Measurements from ENCODE around the gene TENM4.

Gene TENM4

DNA sequence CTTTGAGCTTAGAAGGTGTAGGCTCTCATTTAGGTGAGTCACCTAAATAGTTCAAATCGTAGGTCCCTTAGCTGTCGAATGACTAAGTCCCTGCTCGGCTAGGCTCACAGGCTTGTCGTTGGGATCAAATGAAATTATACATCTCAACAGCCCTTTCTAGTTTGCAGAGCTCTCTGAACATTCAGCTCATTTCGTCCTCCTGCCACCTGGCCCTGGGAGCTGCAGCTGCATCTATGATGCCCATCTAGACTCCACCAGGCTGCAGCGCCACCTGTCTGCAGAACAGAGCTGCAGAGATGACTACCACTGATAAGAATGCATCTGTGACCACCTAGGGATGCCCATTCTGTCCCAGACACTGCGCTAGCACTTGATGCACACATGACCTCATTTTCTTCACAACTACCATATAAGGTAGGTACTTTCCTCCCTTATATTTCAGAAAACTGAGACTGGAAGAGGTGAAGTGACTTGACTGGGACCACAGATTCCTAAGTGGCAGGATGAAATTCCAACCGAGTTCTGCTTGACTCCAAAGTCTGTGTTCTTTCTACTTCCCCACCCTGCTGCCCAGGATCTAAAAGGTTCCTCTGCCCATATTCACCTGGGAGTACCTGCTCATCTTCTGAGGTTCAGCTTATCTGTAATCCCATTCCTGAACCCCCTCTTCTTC lies 725.1 kb downstream of the TENM4 start:
- 39 to 49% methylated on average over 6 to 8 of the region's 8 CpGs for WGBS, 2 experiments (ENCODE audit: insufficient coverage in 2 of 2)
- Histone ChIP-seq H3K4me3 (ENCODE audit: extremely low read depth, insufficient read depth, low read length, poor library complexity, severe bottlenecking) (no peak overlapping the region), H3K27ac (ENCODE audit: low read depth, low read length, severe bottlenecking) (no peak overlapping the region), H3K4me1 (ENCODE audit: control insufficient read depth, insufficient read depth, low read length, poor library complexity, severe bottlenecking) (peaks cover 3% of the 10 kb centered on the region), H3K9me3 (ENCODE audit: control insufficient read depth, low read length) (no peaks in the 10 kb centered on the region), H3K36me3 (ENCODE audit: control insufficient read depth, insufficient read depth, low read length) (peaks cover 4% of the 10 kb centered on the region)

DNA sequence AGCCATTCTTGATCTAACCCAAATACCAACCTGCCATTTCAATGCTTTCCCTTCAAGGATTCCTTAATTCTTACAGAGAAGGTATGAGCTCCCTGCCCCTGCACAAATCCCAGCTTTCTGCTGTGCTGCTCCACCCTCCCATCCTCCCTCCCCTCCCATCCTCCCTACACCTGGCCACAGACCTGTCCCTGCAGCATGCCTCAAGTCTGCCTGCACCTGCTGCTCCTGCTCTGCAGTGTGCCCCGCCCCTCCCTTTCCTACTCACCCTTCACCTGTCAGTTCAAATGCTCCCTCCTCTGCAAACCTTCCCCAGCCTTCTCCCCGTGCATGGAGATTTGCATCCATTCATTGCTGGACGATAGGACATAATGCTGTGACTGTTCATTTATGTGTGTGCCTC lies 726.3 kb downstream of the TENM4 start:
- no peaks in the 10 kb centered on the region for H3K9me3 ChIP-seq (ENCODE audit: control insufficient read depth, low read length)
- H3K36me3 ChIP-seq (ENCODE audit: control insufficient read depth, insufficient read depth, low read length), result no peaks in the 10 kb centered on the region
- no peak overlapping the region for H3K27ac ChIP-seq (ENCODE audit: low read depth, low read length, severe bottlenecking)
- WGBS, 2 experiments (ENCODE audit: insufficient coverage in 2 of 2), result 67 to 100% methylated on average over 1 of the region's 3 CpGs
- H3K4me3 ChIP-seq (ENCODE audit: extremely low read depth, insufficient read depth, low read length, poor library complexity, severe bottlenecking), result no peak overlapping the region
- H3K4me1 ChIP-seq (ENCODE audit: control insufficient read depth, insufficient read depth, low read length, poor library complexity, severe bottlenecking), result peaks cover 3% of the 10 kb centered on the region

DNA sequence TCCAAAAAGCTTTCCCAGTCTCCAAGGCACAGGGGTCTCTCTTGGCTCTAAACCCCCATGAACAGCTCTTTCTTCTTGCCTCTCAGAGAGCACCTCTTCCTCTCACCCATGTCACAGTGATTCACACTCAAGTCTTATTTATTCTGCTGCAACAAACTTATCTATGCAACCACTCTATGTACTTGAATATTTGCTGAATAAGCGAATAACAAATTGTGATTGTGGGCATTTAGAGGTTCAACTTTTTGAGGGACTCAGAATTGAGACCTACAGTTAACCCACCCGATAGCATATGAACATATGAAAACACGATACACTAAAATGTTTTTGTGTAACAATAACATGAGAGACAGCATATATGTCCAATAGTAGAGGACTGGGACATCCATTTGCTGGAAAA lies 729.1 kb downstream of the TENM4 start:
- Histone ChIP-seq H3K27ac (ENCODE audit: low read depth, low read length, severe bottlenecking) (no peak overlapping the region), H3K9me3 (ENCODE audit: control insufficient read depth, low read length) (no peaks in the 10 kb centered on the region), H3K4me3 (ENCODE audit: extremely low read depth, insufficient read depth, low read length, poor library complexity, severe bottlenecking) (no peak overlapping the region), H3K36me3 (ENCODE audit: control insufficient read depth, insufficient read depth, low read length) (peaks cover 10% of the 10 kb centered on the region), H3K4me1 (ENCODE audit: control insufficient read depth, insufficient read depth, low read length, poor library complexity, severe bottlenecking) (peaks cover 3% of the 10 kb centered on the region)
- no CpG with 5 or more reads among the region's 3 CpGs for WGBS, 2 experiments (ENCODE audit: insufficient coverage in 2 of 2)

DNA sequence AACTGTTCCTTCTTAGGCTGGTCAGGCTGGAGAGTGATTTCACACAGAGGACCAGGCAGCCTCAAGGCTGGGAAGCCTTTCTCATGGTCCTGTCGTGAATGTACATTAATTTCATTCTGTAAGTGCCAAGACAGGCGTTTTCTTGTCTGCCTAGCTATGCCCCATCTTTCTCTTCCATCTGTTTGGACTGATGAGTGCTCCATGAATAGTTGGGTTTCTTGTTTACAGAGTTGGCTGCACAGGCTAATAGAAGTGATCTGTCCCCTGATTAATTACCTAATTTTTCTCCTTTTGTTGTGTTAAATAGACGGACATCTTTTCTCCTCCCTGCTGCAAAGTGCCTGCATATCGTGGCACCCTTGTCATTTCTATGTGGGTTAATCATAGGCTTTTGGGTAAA lies 730.4 kb downstream of the TENM4 start:
- WGBS, 2 experiments (ENCODE audit: insufficient coverage in 2 of 2), result 89 to 100% methylated on average over 1 of the region's 4 CpGs
- Histone ChIP-seq H3K36me3 (ENCODE audit: control insufficient read depth, insufficient read depth, low read length) (peaks cover 14% of the 10 kb centered on the region), H3K4me3 (ENCODE audit: extremely low read depth, insufficient read depth, low read length, poor library complexity, severe bottlenecking) (no peak overlapping the region), H3K4me1 (ENCODE audit: control insufficient read depth, insufficient read depth, low read length, poor library complexity, severe bottlenecking) (no peaks in the 10 kb centered on the region), H3K27ac (ENCODE audit: low read depth, low read length, severe bottlenecking) (no peak overlapping the region), H3K9me3 (ENCODE audit: control insufficient read depth, low read length) (no peaks in the 10 kb centered on the region)

DNA sequence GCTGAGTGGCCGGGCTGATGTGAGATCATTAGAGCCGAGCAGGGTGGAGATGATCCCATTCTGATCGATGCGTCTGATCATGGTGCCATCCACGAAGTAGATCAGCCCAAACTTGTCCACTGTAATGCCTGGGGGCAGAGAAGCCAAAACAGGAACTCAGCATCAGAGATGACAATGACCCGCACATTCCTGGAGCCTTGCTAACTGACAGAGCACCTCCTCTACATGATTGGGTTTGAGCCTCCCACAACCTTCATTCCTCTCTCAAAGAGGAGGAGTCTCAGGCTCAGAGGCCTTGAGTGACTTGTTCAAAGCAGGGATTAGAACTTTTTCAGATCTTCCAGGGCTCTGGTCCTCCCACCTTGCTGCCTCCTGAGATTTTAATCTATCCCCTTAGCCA lies 732.4 kb downstream of the TENM4 start:
- peaks cover 14% of the 10 kb centered on the region for H3K36me3 ChIP-seq (ENCODE audit: control insufficient read depth, insufficient read depth, low read length)
- no peak overlapping the region for H3K4me3 ChIP-seq (ENCODE audit: extremely low read depth, insufficient read depth, low read length, poor library complexity, severe bottlenecking)
- WGBS, 2 experiments (ENCODE audit: insufficient coverage in 2 of 2), result 91% methylated on average over 6 of the region's 6 CpGs
- no peak overlapping the region for H3K27ac ChIP-seq (ENCODE audit: low read depth, low read length, severe bottlenecking)
- H3K4me1 ChIP-seq (ENCODE audit: control insufficient read depth, insufficient read depth, low read length, poor library complexity, severe bottlenecking), result no peaks in the 10 kb centered on the region
- H3K9me3 ChIP-seq (ENCODE audit: control insufficient read depth, low read length), result no peaks in the 10 kb centered on the region

DNA sequence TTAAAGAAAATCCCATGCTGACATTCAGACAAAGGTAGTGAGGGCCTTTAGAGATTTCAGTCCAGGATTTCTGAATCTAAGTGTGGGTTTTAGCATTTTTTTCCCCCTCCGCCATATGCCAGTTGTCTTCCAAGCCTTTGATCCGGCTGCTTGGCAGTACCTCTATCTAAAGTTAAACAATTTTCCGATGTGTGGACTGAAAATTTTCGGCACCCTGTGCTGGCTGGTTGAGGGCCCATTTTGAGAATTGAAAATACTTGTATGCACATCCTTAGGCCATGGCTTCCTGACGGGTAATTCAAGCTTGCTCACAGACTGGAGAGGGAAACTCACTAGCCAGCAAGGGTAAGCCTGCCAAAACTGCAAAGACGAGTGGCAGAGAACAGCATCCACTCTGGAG lies 734.3 kb downstream of the TENM4 start:
- 94 to 95% methylated on average over 5 to 6 of the region's 6 CpGs for WGBS, 2 experiments (ENCODE audit: insufficient coverage in 2 of 2)
- Histone ChIP-seq H3K4me3 (ENCODE audit: extremely low read depth, insufficient read depth, low read length, poor library complexity, severe bottlenecking) (no peak overlapping the region), H3K4me1 (ENCODE audit: control insufficient read depth, insufficient read depth, low read length, poor library complexity, severe bottlenecking) (no peaks in the 10 kb centered on the region), H3K27ac (ENCODE audit: low read depth, low read length, severe bottlenecking) (no peak overlapping the region), H3K9me3 (ENCODE audit: control insufficient read depth, low read length) (no peaks in the 10 kb centered on the region), H3K36me3 (ENCODE audit: control insufficient read depth, insufficient read depth, low read length) (peaks cover 17% of the 10 kb centered on the region)

DNA sequence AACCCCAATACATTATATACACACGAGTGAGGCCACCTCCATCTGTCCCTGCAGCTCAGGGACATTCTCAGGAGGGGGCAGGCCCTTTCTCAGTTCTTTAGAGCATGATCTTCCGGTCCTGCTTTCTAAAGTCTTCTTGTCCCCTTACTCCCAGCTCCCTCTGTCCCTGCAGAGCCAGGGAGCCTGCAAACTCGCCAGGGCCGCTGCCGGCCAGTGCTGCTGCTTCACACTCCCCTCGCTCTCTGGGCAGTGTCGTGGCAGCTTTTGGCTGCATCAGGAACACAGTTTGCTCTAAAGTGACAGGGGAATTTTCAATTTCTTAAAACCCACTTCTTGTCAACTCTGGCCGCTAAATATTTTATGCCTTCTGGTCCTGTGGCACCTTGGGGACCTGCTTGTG lies 736.0 kb downstream of the TENM4 start:
- Histone ChIP-seq H3K4me1 (ENCODE audit: control insufficient read depth, insufficient read depth, low read length, poor library complexity, severe bottlenecking) (no peaks in the 10 kb centered on the region), H3K4me3 (ENCODE audit: extremely low read depth, insufficient read depth, low read length, poor library complexity, severe bottlenecking) (no peak overlapping the region), H3K36me3 (ENCODE audit: control insufficient read depth, insufficient read depth, low read length) (peaks cover 24% of the 10 kb centered on the region), H3K9me3 (ENCODE audit: control insufficient read depth, low read length) (no peaks in the 10 kb centered on the region), H3K27ac (ENCODE audit: low read depth, low read length, severe bottlenecking) (no peak overlapping the region)
- 80 to 95% methylated on average over 7 to 8 of the region's 8 CpGs for WGBS, 2 experiments (ENCODE audit: insufficient coverage in 2 of 2)

DNA sequence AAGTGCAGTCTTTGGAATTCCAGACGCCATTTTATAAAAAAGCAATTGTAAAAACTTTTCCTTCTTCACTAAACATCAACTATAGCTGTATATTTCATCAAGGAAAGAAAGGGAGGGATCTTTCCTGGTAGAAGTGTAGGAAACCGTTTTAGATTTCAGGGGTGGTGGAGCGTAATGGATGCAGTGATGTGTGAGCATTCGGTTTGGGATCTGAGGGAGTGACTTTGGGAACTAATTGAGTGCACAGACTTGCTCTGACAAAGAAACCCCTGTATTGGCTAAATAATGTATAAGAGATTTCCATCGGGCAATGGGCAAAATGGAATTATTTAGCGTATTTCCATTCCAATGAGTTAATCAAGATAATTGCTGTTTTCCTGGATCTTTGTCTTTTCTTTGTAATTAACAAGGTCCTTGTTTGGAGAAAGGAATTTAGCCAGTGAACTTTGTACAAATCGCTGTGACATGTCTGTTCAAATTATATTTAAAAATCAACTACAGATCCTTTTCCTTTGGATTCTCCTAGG lies 741.2 kb downstream of the TENM4 start:
- H3K9me3 ChIP-seq (ENCODE audit: control insufficient read depth, low read length), result no peaks in the 10 kb centered on the region
- 93 to 95% methylated on average over 4 to 5 of the region's 7 CpGs for WGBS, 2 experiments (ENCODE audit: insufficient coverage in 2 of 2)
- peaks cover 2% of the 10 kb centered on the region for H3K4me1 ChIP-seq (ENCODE audit: control insufficient read depth, insufficient read depth, low read length, poor library complexity, severe bottlenecking)
- H3K36me3 ChIP-seq (ENCODE audit: control insufficient read depth, insufficient read depth, low read length), result peaks cover 12% of the 10 kb centered on the region
- H3K4me3 ChIP-seq (ENCODE audit: extremely low read depth, insufficient read depth, low read length, poor library complexity, severe bottlenecking), result no peak overlapping the region
- H3K27ac ChIP-seq (ENCODE audit: low read depth, low read length, severe bottlenecking), result no peak overlapping the region

DNA sequence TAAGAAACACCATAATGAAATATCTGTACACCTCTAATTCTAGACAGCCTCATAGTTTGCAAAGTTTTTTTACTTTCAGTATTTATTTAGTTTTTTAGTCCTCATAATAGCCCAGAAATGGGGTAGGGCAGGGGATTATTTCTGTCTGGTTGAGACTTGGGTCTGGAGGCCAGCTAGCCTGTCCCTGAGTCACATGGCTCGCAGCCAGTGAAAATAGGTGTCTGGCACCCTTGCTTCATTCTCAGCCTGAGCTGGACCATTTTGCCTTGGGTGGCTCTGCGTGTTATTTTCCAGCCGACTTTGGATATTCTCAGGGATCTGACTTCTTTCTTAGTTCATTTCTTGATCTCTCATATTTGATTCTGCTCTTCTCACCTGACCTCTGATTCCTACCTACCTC lies 742.2 kb downstream of the TENM4 start:
- peaks cover 12% of the 10 kb centered on the region for H3K36me3 ChIP-seq (ENCODE audit: control insufficient read depth, insufficient read depth, low read length)
- H3K4me1 ChIP-seq (ENCODE audit: control insufficient read depth, insufficient read depth, low read length, poor library complexity, severe bottlenecking), result peaks cover 2% of the 10 kb centered on the region
- H3K27ac ChIP-seq (ENCODE audit: low read depth, low read length, severe bottlenecking), result no peak overlapping the region
- 90 to 94% methylated on average over 3 of the region's 3 CpGs for WGBS, 2 experiments (ENCODE audit: insufficient coverage in 2 of 2)
- no peak overlapping the region for H3K4me3 ChIP-seq (ENCODE audit: extremely low read depth, insufficient read depth, low read length, poor library complexity, severe bottlenecking)
- H3K9me3 ChIP-seq (ENCODE audit: control insufficient read depth, low read length), result no peaks in the 10 kb centered on the region

DNA sequence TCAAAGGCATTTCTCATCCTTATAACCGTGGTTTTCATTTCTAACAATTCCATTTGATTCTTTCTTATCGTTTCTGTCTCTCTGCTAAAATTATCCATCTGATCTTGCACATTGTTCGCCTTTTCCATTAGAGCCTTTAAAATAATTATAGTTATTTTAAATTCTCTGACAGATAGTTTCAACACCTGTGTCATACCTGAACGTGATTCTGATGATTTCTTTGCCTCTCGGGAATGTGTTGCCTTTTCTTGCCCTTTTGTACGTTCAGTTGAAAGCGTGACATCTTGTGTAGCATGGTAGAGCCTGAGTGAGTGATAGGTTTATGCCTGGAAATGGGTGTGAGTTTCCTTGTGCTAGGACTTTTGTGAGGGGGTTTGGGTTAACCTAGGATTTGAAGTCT lies 744.7 kb downstream of the TENM4 start:
- 76 to 89% methylated on average over 4 to 6 of the region's 7 CpGs for WGBS, 2 experiments (ENCODE audit: insufficient coverage in 2 of 2)

DNA sequence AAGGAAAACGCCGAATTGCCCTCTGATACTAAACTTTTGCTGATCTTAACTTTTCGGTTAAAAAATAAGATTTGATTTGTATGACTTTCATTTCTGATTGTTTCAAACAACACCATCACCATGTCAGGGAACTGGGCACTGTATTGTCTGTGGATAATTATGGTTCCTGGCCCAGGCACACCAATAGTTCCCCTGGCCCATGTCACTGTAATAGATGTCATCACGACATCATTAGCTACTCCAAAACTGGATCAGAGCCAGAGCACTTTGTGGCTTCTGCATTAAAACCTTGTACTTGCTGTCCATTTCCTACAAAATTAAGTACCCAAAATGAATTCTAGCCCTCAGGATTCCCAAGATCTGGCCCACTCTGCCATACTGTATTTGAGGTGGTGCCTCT lies 746.7 kb downstream of the TENM4 start:
- peaks cover 2% of the 10 kb centered on the region for H3K4me1 ChIP-seq (ENCODE audit: control insufficient read depth, insufficient read depth, low read length, poor library complexity, severe bottlenecking)
- no peaks in the 10 kb centered on the region for H3K9me3 ChIP-seq (ENCODE audit: control insufficient read depth, low read length)
- H3K4me3 ChIP-seq (ENCODE audit: extremely low read depth, insufficient read depth, low read length, poor library complexity, severe bottlenecking), result no peak overlapping the region
- H3K27ac ChIP-seq (ENCODE audit: low read depth, low read length, severe bottlenecking), result no peak overlapping the region
- H3K36me3 ChIP-seq (ENCODE audit: control insufficient read depth, insufficient read depth, low read length), result peaks cover 5% of the 10 kb centered on the region
- 89 to 100% methylated on average over 1 of the region's 4 CpGs for WGBS, 2 experiments (ENCODE audit: insufficient coverage in 2 of 2)

More for the DNA sequence above, 744.7 kb downstream of the TENM4 start:
- H3K27ac ChIP-seq (ENCODE audit: low read depth, low read length, severe bottlenecking), result no peak overlapping the region
- H3K9me3 ChIP-seq (ENCODE audit: control insufficient read depth, low read length), result no peaks in the 10 kb centered on the region
- H3K4me1 ChIP-seq (ENCODE audit: control insufficient read depth, insufficient read depth, low read length, poor library complexity, severe bottlenecking), result peaks cover 2% of the 10 kb centered on the region
- peaks cover 7% of the 10 kb centered on the region for H3K36me3 ChIP-seq (ENCODE audit: control insufficient read depth, insufficient read depth, low read length)
- no peak overlapping the region for H3K4me3 ChIP-seq (ENCODE audit: extremely low read depth, insufficient read depth, low read length, poor library complexity, severe bottlenecking)
